Neural cell (in vitro differentiated cells): ENCODE data around the gene CDK8. TPM values are rescaled to one million over a fixed set of nuclear protein-coding genes. Genes with fewer than 3 reads are reported as not detected.

ENCODE experiments used
- H2AFZ ChIP-seq: fragments of 200-600, 300-800 bp; sonication (generic), shearing (Covaris generic); 2 replicates; pipeline ENCODE4 v1.6.0; 2014; ENCODE audit warnings: low read depth, mild to moderate bottlenecking, antibody characterized with exemption, low read length, moderate library complexity
- H3F3A ChIP-seq: fragments of 200-600 bp; shearing (Covaris generic); 2 replicates; pipeline ENCODE4 v1.6.1; 2016; ENCODE audit warnings: mild to moderate bottlenecking, moderate library complexity, mixed read lengths, antibody characterized with exemption, low read length; ENCODE audit not compliant: insufficient read depth, poor library complexity, severe bottlenecking
- H3K27ac ChIP-seq: fragments of 200-600, 300-800 bp; sonication (generic), shearing (Covaris generic); 2 replicates; pipeline ENCODE4 v1.5.1; 2014; ENCODE audit warnings: mild to moderate bottlenecking, low read length, moderate library complexity
- H3K27me3 ChIP-seq: fragments of 300-800, 200-600 bp; sonication (generic), shearing (Covaris generic); 2 replicates; pipeline ENCODE4 v1.6.0; 2014; ENCODE audit warnings: mild to moderate bottlenecking, low read depth, low read length, moderate library complexity; ENCODE audit not compliant: insufficient read depth
- H3K36me3 ChIP-seq: fragments of 300-800, 200-600 bp; sonication (generic), shearing (Covaris generic); 2 replicates; pipeline ENCODE4 v1.5.1; 2014; ENCODE audit warnings: mild to moderate bottlenecking, antibody characterized with exemption, low read length, moderate library complexity; ENCODE audit not compliant: insufficient read depth
- H3K4me2 ChIP-seq: fragments of 300-800, 200-600 bp; sonication (generic), shearing (Covaris generic); 2 replicates; pipeline ENCODE4 v1.6.0; 2014; ENCODE audit warnings: mild to moderate bottlenecking, low read length
- H3K4me3 ChIP-seq: fragments of 300-800, 200-600 bp; sonication (generic), shearing (Covaris generic); 2 replicates; pipeline ENCODE4 v1.5.1; 2014; ENCODE audit warnings: mild to moderate bottlenecking, low read length, moderate library complexity
- H3K79me2 ChIP-seq: fragments of 200-600 bp; shearing (Covaris generic); replicated peaks from 2 replicates; pipeline ENCODE4 v1.6.0; 2014; ENCODE audit warnings: mild to moderate bottlenecking, low read length, moderate library complexity; ENCODE audit not compliant: insufficient read depth
- H3K9ac ChIP-seq: fragments of 300-800, 200-600 bp; sonication (generic), shearing (Covaris generic); 2 replicates; pipeline ENCODE4 v1.6.1; 2016; ENCODE audit warnings: mild to moderate bottlenecking, low read length, mixed read lengths
- H3K9me2 ChIP-seq: fragments of 200-600 bp; shearing (Covaris generic); 2 replicates; pipeline ENCODE4 v1.6.1; 2016; ENCODE audit warnings: mild to moderate bottlenecking, low read length, mixed read lengths; ENCODE audit not compliant: insufficient read depth
- H3K9me3 ChIP-seq: fragments of 200-600, 300-800 bp; sonication (generic), shearing (Covaris generic); 2 replicates; pipeline ENCODE4 v1.6.1; 2016; ENCODE audit warnings: mild to moderate bottlenecking, mixed run types, low read length, moderate library complexity, mixed read lengths
- H4K20me1 ChIP-seq: fragments of 200-600 bp; shearing (Covaris generic); 2 replicates; pipeline ENCODE4 v1.6.1; 2016; ENCODE audit warnings: mild to moderate bottlenecking, mixed run types; ENCODE audit not compliant: insufficient read depth
- CTCF ChIP-seq: fragments of 450-650 bp; IDR thresholded peaks from 2 replicates; pipeline ENCODE4 v1.5.1; 2014; ENCODE audit warnings: antibody characterized with exemption, mild to moderate bottlenecking, moderate library complexity; ENCODE audit not compliant: poor library complexity, severe bottlenecking
- EP300 ChIP-seq: fragments of 450-650 bp; conservative IDR thresholded peaks from 2 replicates; pipeline ENCODE4 v1.6.1; 2014; ENCODE audit warnings: antibody characterized with exemption, mild to moderate bottlenecking, moderate library complexity; ENCODE audit not compliant: poor library complexity, severe bottlenecking
- EZH2 ChIP-seq: fragments of 200-600, 300-800 bp; shearing (Covaris generic), sonication (generic); IDR thresholded peaks from 2 replicates; pipeline ENCODE4 v1.6.1; 2014; ENCODE audit warnings: antibody characterized with exemption, low read length, borderline replicate concordance, mild to moderate bottlenecking; ENCODE audit not compliant: insufficient read depth, poor library complexity, severe bottlenecking
- MXI1 ChIP-seq: fragments of 450-650 bp; conservative IDR thresholded peaks from 2 replicates; pipeline ENCODE4 v1.6.1; 2014; ENCODE audit warnings: antibody characterized with exemption, mild to moderate bottlenecking; ENCODE audit not compliant: poor library complexity, severe bottlenecking
- POLR2AphosphoS5 ChIP-seq: IDR thresholded peaks from 2 replicates; pipeline ENCODE4 v1.6.1; 2012
- RAD21 ChIP-seq: fragments of 450-650 bp; conservative IDR thresholded peaks from 2 replicates; pipeline ENCODE4 v1.6.1; 2014; ENCODE audit warnings: antibody characterized with exemption, mild to moderate bottlenecking, moderate library complexity
- REST ChIP-seq: IDR thresholded peaks from 2 replicates; pipeline ENCODE4 v1.6.1; 2012; ENCODE audit warnings: borderline replicate concordance
- SMC3 ChIP-seq: fragments of 450-650 bp; conservative IDR thresholded peaks from 2 replicates; pipeline ENCODE4 v1.6.1; 2014; ENCODE audit warnings: antibody characterized with exemption, mild to moderate bottlenecking, moderate library complexity; ENCODE audit not compliant: poor library complexity
- TAF1 ChIP-seq: IDR thresholded peaks from 2 replicates; pipeline ENCODE4 v1.6.1; 2012; ENCODE audit warnings: low read depth
- polyA plus RNA-seq: library from polyadenylated mRNA; depleted of rRNA; stranded (reverse); fragments of >200 nt; gene quantifications from 2 replicates; pipeline ENCODE4 v1.2.3, GENCODE V29; 2014

CDK8 gene
- polyA plus RNA-seq, 1 donor from 2014 or later: 58.9 TPM

- Histone ChIP-seq H3K4me3 (no peak overlapping the region), H3K36me3 (no peaks in the 10 kb centered on the region), H3K9me2 (no peaks in the 10 kb centered on the region), H3K27me3 (no peaks in the 10 kb centered on the region), H3K27ac (no peak overlapping the region), H3K79me2 (no peaks in the 10 kb centered on the region), H3K4me2 (no peak overlapping the region), H3K9me3 (no peaks in the 10 kb centered on the region), H3F3A (no peaks in the 10 kb centered on the region), H3K9ac (no peak overlapping the region), H4K20me1 (no peaks in the 10 kb centered on the region), H2AFZ (no peak overlapping the region)
- no peak for TF ChIP-seq EP300
- TF ChIP-seq EZH2: no peak
- TF ChIP-seq CTCF: no peak
- no peak for TF ChIP-seq TAF1
- TF ChIP-seq MXI1: no peak
- no peak for TF ChIP-seq SMC3
- TF ChIP-seq REST: no peak
- no peak for TF ChIP-seq POLR2AphosphoS5
- TF ChIP-seq RAD21: no peak
Observed at GRCh38 chr13:26228096-26228495, 25.8 kb upstream of the CDK8 start.

GRCh38 chr13:26229080-26229615, 24.8 kb upstream of the CDK8 start:
- TF ChIP-seq EP300 (no peak), EZH2 (no peak), SMC3 (no peak), TAF1 (no peak), REST (no peak), POLR2AphosphoS5 (no peak), RAD21 (no peak), MXI1 (no peak), CTCF (no peak)
- Histone ChIP-seq H4K20me1 (no peaks in the 10 kb centered on the region), H3K36me3 (no peaks in the 10 kb centered on the region)

More at GRCh38 chr13:26229080-26229615, 24.8 kb upstream of the CDK8 start:
- Histone ChIP-seq H3K9ac (no peak overlapping the region), H3K4me2 (no peak overlapping the region), H3K4me3 (no peak overlapping the region), H3K9me2 (no peaks in the 10 kb centered on the region), H3K79me2 (no peaks in the 10 kb centered on the region), H2AFZ (no peak overlapping the region), H3F3A (no peaks in the 10 kb centered on the region), H3K9me3 (no peaks in the 10 kb centered on the region), H3K27me3 (no peaks in the 10 kb centered on the region), H3K27ac (no peak overlapping the region)
